ENCODE measurements around the gene ITGA11. TPM values are rescaled to one million over a fixed set of nuclear protein-coding genes. Genes with fewer than 3 reads are reported as not detected.

Gene ITGA11
- total RNA-seq, 2 experiments from 2014 or later = under 0.01 TPM; not detected in 1

- Histone ChIP-seq H3K79me2 (ENCODE audit: insufficient read depth, low read depth, low read length) (no peaks in the 10 kb centered on the region), H3K4me1 (ENCODE audit: insufficient read depth, low read length, poor library complexity, severe bottlenecking) (peaks cover 21% of the 10 kb centered on the region), H2AFZ (ENCODE audit: low read length) (no peak overlapping the region), H3K9me2 (ENCODE audit: insufficient read depth, low read length) (no peaks in the 10 kb centered on the region), H3K4me2 (ENCODE audit: low read length) (no peak overlapping the region), H3K9me3 (ENCODE audit: low read length) (no peaks in the 10 kb centered on the region), H3K27ac (ENCODE audit: low read depth, low read length, poor library complexity, severe bottlenecking) (no peak overlapping the region), H3K4me3 (ENCODE audit: low read depth, low read length, poor library complexity, severe bottlenecking) (no peak overlapping the region), H4K20me1 (ENCODE audit: insufficient read depth, low read length) (no peaks in the 10 kb centered on the region), H3K36me3 (ENCODE audit: insufficient read depth, low read length) (no peaks in the 10 kb centered on the region)
- POLR2A ChIA-PET = interaction anchor here (0.7 kb wide), 1 partner anchor 70 kb away, joined by 3 read pairs; no protein-coding TSS in a partner anchor
- CTCF ChIA-PET (ENCODE audit: unreplicated experiment) = no interaction called here
- no TSS peak for BruUV-seq (replicated peaks)
- intact Hi-C loops (cut with micrococcal nuclease; ENCODE audit: unreplicated experiment) = no loop called here
- TF ChIP-seq EZH2phosphoT487 (IDR thresholded peaks at IDR 0.05; ENCODE audit: borderline replicate concordance, low read depth, low read length) = no peak
- TF ChIP-seq, protein P1, sequence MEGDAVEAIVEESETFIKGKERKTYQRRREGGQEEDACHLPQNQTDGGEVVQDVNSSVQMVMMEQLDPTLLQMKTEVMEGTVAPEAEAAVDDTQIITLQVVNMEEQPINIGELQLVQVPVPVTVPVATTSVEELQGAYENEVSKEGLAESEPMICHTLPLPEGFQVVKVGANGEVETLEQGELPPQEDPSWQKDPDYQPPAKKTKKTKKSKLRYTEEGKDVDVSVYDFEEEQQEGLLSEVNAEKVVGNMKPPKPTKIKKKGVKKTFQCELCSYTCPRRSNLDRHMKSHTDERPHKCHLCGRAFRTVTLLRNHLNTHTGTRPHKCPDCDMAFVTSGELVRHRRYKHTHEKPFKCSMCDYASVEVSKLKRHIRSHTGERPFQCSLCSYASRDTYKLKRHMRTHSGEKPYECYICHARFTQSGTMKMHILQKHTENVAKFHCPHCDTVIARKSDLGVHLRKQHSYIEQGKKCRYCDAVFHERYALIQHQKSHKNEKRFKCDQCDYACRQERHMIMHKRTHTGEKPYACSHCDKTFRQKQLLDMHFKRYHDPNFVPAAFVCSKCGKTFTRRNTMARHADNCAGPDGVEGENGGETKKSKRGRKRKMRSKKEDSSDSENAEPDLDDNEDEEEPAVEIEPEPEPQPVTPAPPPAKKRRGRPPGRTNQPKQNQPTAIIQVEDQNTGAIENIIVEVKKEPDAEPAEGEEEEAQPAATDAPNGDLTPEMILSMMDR (conservative IDR thresholded peaks at IDR 0.05; ENCODE audit: low read length) = no peak
- no peak for DNase-seq (ENCODE audit: low spot score)
These were observed 128.8 kb downstream of the ITGA11 start for GRCh38 chr15:68303134-68303533.

DNA sequence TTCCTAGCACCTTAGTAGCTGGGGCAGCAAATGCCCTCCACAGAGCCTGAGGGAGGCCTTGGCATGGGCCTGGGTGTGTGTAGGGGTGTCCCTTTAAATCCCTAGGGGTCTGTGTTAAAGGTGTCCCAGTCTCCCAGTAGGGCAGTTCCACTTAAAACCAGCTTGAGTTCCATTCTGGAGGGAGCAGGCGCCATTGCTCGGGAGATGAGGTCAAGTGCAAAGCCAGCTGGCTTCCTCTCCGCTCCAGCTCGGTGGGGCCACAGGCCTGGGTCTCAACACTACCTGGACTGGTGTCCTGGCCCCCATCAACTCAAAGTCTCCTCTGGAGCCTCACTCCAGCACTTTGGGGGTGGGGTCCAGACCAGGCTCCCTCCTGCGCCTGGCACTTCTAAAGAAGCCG, 129.2 kb downstream of the ITGA11 start:
- H3K36me3 ChIP-seq (ENCODE audit: insufficient read depth, low read length) = no peaks in the 10 kb centered on the region
- no peak overlapping the region for H2AFZ ChIP-seq (ENCODE audit: low read length)
- H3K4me2 ChIP-seq (ENCODE audit: low read length) = no peak overlapping the region
- ChIA-PET POLR2A (interaction anchor here (0.7 kb wide), 1 partner anchor 70 kb away, joined by 3 read pairs; no protein-coding TSS in a partner anchor), CTCF (ENCODE audit: unreplicated experiment) (no interaction called here)
- no peaks in the 10 kb centered on the region for H4K20me1 ChIP-seq (ENCODE audit: insufficient read depth, low read length)
- H3K4me3 ChIP-seq (ENCODE audit: low read depth, low read length, poor library complexity, severe bottlenecking) = no peak overlapping the region
- H3K79me2 ChIP-seq (ENCODE audit: insufficient read depth, low read depth, low read length) = no peaks in the 10 kb centered on the region
- no peak overlapping the region for H3K27ac ChIP-seq (ENCODE audit: low read depth, low read length, poor library complexity, severe bottlenecking)
- no peaks in the 10 kb centered on the region for H3K9me2 ChIP-seq (ENCODE audit: insufficient read depth, low read length)
- TF ChIP-seq, protein P1 (conservative IDR thresholded peaks at IDR 0.05; ENCODE audit: low read length) = no peak
- TF ChIP-seq EZH2phosphoT487 (IDR thresholded peaks at IDR 0.05; ENCODE audit: borderline replicate concordance, low read depth, low read length) = no peak
- no peaks in the 10 kb centered on the region for H3K9me3 ChIP-seq (ENCODE audit: low read length)
- H3K4me1 ChIP-seq (ENCODE audit: insufficient read depth, low read length, poor library complexity, severe bottlenecking) = peaks cover 25% of the 10 kb centered on the region
- DNase-seq (ENCODE audit: low spot score) = no peak
- intact Hi-C loops (cut with micrococcal nuclease; ENCODE audit: unreplicated experiment) = no loop called here
- no TSS peak for BruUV-seq (replicated peaks)

DNA sequence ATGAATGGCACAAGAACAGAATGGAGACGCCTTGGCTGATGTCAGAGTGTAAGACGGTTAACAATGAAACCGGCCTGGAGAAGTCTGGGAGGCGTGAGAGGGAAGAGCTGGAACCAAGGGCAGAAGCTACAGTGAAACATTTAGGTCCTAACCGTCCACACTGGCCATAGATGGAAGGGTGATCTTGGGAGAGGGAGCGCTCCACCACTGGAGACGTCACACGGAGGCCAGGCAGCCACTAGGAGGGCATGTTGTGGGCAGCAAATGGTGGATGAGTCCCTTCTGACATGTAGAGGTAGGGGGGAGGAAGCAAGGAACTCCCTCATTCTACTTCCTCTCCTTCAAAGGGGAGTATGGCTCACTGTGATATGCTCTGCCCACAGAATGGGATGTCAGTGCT, 130.7 kb downstream of the ITGA11 start:
- H2AFZ ChIP-seq (ENCODE audit: low read length) = no peak overlapping the region
- POLR2A ChIA-PET = no interaction called here
- H3K9me2 ChIP-seq (ENCODE audit: insufficient read depth, low read length) = no peaks in the 10 kb centered on the region
- H4K20me1 ChIP-seq (ENCODE audit: insufficient read depth, low read length) = no peaks in the 10 kb centered on the region
- H3K9me3 ChIP-seq (ENCODE audit: low read length) = no peaks in the 10 kb centered on the region
- no peaks in the 10 kb centered on the region for H3K36me3 ChIP-seq (ENCODE audit: insufficient read depth, low read length)
- TF ChIP-seq, protein P1 (conservative IDR thresholded peaks at IDR 0.05; ENCODE audit: low read length) = no peak
- TF ChIP-seq EZH2phosphoT487 (IDR thresholded peaks at IDR 0.05; ENCODE audit: borderline replicate concordance, low read depth, low read length) = no peak
- no peak overlapping the region for H3K4me3 ChIP-seq (ENCODE audit: low read depth, low read length, poor library complexity, severe bottlenecking)
- no peak for DNase-seq (ENCODE audit: low spot score)
- intact Hi-C loops (cut with micrococcal nuclease; ENCODE audit: unreplicated experiment) = no loop called here
- BruUV-seq (replicated peaks) = no TSS peak
- H3K4me1 ChIP-seq (ENCODE audit: insufficient read depth, low read length, poor library complexity, severe bottlenecking) = peaks cover 30% of the 10 kb centered on the region
- CTCF ChIA-PET (ENCODE audit: unreplicated experiment) = no interaction called here
- no peak overlapping the region for H3K27ac ChIP-seq (ENCODE audit: low read depth, low read length, poor library complexity, severe bottlenecking)
- no peak overlapping the region for H3K4me2 ChIP-seq (ENCODE audit: low read length)
- H3K79me2 ChIP-seq (ENCODE audit: insufficient read depth, low read depth, low read length) = no peaks in the 10 kb centered on the region
